ENCODE data around the gene LIPC.

Gene LIPC

DNA sequence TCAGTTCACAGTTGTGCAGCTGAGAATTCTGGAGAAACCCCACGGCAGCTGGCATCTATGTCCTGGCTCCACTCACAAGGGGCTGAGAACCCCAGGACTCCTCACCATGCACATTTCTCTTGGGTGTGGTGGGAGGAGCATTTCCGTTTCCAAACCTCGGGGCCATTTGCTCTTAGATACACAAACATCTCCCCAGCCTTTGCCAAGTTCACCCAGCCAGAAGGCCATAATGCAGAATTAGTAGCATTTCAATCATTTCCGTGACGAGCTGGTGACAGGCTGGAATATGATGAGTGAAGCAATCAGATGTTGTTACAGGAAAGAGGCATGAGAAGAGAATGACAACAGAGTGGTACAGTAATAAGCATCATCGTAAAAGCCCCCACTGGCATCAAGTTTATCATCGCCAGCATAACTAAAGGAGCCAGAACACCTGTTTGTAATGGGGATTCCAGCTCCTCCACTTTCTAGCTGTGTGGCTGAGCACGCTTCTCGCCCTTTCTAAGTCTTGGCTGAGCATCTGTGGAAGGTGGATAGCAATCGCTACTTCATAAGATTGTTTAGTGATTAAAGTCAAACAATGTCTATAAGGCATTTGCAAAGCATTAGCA, 82.0 kb downstream of the LIPC start:
- TF ChIP-seq, protein P1, sequence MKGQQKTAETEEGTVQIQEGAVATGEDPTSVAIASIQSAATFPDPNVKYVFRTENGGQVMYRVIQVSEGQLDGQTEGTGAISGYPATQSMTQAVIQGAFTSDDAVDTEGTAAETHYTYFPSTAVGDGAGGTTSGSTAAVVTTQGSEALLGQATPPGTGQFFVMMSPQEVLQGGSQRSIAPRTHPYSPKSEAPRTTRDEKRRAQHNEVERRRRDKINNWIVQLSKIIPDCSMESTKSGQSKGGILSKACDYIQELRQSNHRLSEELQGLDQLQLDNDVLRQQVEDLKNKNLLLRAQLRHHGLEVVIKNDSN (IDR thresholded peaks at IDR 0.05) = no peak
- TF ChIP-seq EP300 (IDR thresholded peaks at IDR 0.05; ENCODE audit: borderline replicate concordance) (no peak), CREB1 (IDR thresholded peaks at IDR 0.05; ENCODE audit: low read depth) (no peak), TAF1 (IDR thresholded peaks at IDR 0.05; ENCODE audit: low read depth) (no peak), YY1 (IDR thresholded peaks at IDR 0.05; ENCODE audit: low read depth) (no peak), FOXM1 (IDR thresholded peaks at IDR 0.05; ENCODE audit: borderline replicate concordance, low read depth) (no peak), CEBPB (IDR thresholded peaks at IDR 0.05) (no peak), NFIC (IDR thresholded peaks at IDR 0.05) (no peak), EGR1 (IDR thresholded peaks at IDR 0.05) (no peak), RAD21 (IDR thresholded peaks at IDR 0.05; ENCODE audit: low read depth) (no peak), TEAD4 (IDR thresholded peaks at IDR 0.05) (no peak), ZBTB7A (IDR thresholded peaks at IDR 0.05; ENCODE audit: low read depth) (no peak), TCF12 (IDR thresholded peaks at IDR 0.05; ENCODE audit: low read depth) (no peak)
- TF ChIP-seq, protein P2, sequence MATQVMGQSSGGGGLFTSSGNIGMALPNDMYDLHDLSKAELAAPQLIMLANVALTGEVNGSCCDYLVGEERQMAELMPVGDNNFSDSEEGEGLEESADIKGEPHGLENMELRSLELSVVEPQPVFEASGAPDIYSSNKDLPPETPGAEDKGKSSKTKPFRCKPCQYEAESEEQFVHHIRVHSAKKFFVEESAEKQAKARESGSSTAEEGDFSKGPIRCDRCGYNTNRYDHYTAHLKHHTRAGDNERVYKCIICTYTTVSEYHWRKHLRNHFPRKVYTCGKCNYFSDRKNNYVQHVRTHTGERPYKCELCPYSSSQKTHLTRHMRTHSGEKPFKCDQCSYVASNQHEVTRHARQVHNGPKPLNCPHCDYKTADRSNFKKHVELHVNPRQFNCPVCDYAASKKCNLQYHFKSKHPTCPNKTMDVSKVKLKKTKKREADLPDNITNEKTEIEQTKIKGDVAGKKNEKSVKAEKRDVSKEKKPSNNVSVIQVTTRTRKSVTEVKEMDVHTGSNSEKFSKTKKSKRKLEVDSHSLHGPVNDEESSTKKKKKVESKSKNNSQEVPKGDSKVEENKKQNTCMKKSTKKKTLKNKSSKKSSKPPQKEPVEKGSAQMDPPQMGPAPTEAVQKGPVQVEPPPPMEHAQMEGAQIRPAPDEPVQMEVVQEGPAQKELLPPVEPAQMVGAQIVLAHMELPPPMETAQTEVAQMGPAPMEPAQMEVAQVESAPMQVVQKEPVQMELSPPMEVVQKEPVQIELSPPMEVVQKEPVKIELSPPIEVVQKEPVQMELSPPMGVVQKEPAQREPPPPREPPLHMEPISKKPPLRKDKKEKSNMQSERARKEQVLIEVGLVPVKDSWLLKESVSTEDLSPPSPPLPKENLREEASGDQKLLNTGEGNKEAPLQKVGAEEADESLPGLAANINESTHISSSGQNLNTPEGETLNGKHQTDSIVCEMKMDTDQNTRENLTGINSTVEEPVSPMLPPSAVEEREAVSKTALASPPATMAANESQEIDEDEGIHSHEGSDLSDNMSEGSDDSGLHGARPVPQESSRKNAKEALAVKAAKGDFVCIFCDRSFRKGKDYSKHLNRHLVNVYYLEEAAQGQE (IDR thresholded peaks at IDR 0.05; ENCODE audit: low read depth) = no peak

DNA sequence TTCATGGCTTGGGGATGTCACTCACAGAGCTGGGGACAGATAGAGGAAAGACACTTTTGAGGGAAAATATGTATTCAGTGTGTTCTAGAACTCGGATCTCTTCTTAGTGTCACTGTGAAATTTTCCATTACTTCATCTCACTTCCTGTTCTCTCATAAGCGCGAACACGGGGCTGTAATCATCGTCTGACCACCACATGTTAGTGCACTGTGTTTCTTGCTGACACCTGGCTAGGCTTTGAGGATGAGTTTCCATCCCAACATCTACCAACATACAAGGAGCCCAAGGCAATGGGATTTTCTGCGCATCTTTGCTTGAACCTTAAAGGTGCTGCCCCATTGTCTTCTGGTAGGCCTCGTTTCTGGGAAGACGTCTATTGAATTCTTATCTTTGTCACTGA, 84.0 kb downstream of the LIPC start:
- no peak for TF ChIP-seq YY1 (IDR thresholded peaks at IDR 0.05; ENCODE audit: low read depth)
- TF ChIP-seq RAD21 (IDR thresholded peaks at IDR 0.05; ENCODE audit: low read depth) = no peak
- TF ChIP-seq ZBTB7A (IDR thresholded peaks at IDR 0.05; ENCODE audit: low read depth) = no peak
- TF ChIP-seq EGR1 (IDR thresholded peaks at IDR 0.05) = no peak
- TF ChIP-seq TEAD4 (IDR thresholded peaks at IDR 0.05) = no peak
- TF ChIP-seq, protein P2 (IDR thresholded peaks at IDR 0.05; ENCODE audit: low read depth) = no peak
- no peak for TF ChIP-seq EP300 (IDR thresholded peaks at IDR 0.05; ENCODE audit: borderline replicate concordance)
- TF ChIP-seq NFIC (IDR thresholded peaks at IDR 0.05) = no peak
- TF ChIP-seq FOXM1 (IDR thresholded peaks at IDR 0.05; ENCODE audit: borderline replicate concordance, low read depth) = no peak
- TF ChIP-seq, protein P3, sequence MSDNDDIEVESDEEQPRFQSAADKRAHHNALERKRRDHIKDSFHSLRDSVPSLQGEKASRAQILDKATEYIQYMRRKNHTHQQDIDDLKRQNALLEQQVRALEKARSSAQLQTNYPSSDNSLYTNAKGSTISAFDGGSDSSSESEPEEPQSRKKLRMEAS (IDR thresholded peaks at IDR 0.05) = no peak
- no peak for TF ChIP-seq CREB1 (IDR thresholded peaks at IDR 0.05; ENCODE audit: low read depth)
- TF ChIP-seq TCF12 (IDR thresholded peaks at IDR 0.05; ENCODE audit: low read depth) = no peak
- no peak for TF ChIP-seq TAF1 (IDR thresholded peaks at IDR 0.05; ENCODE audit: low read depth)

DNA sequence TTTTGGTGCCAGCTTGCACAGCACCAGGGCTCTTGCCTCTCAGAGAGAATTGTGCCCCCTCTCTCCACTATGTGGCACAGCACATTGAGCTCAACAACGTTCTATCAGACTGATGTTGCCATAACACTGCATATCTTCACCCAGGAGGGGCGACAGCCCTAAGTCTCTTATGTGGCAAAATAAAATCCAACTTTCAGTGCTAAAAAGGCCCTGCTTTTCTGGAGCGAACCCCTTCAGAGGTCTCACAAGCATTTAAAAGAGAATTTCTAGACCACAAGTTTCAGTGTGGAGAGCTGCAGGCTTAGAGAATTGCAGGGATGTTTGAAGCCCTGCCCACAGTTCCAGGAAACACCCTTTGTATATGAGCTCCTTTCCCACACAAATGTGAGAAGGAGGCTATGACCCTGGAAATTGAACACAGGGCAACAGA, 85.5 kb downstream of the LIPC start:
- TF ChIP-seq, protein P2 (IDR thresholded peaks at IDR 0.05; ENCODE audit: low read depth) = no peak
- no peak for TF ChIP-seq EP300 (IDR thresholded peaks at IDR 0.05; ENCODE audit: borderline replicate concordance)
- TF ChIP-seq, protein P3 (IDR thresholded peaks at IDR 0.05) = no peak
- TF ChIP-seq FOXM1 (IDR thresholded peaks at IDR 0.05; ENCODE audit: borderline replicate concordance, low read depth) = no peak
- no peak for TF ChIP-seq EGR1 (IDR thresholded peaks at IDR 0.05)
- no peak for TF ChIP-seq CREB1 (IDR thresholded peaks at IDR 0.05; ENCODE audit: low read depth)
- TF ChIP-seq TEAD4 (IDR thresholded peaks at IDR 0.05) = no peak
- no peak for TF ChIP-seq YY1 (IDR thresholded peaks at IDR 0.05; ENCODE audit: low read depth)
- no peak for TF ChIP-seq NFIC (IDR thresholded peaks at IDR 0.05)
- TF ChIP-seq RAD21 (IDR thresholded peaks at IDR 0.05; ENCODE audit: low read depth) = no peak
- TF ChIP-seq, protein P1 (IDR thresholded peaks at IDR 0.05) = no peak
- no peak for TF ChIP-seq TAF1 (IDR thresholded peaks at IDR 0.05; ENCODE audit: low read depth)
- no peak for TF ChIP-seq TCF12 (IDR thresholded peaks at IDR 0.05; ENCODE audit: low read depth)
- no peak for TF ChIP-seq CEBPB (IDR thresholded peaks at IDR 0.05)
